ENCODE results near the gene AGBL4. TPM values are rescaled to one million over a fixed set of nuclear protein-coding genes. Genes with fewer than 3 reads are reported as not detected.

Gene AGBL4
- total RNA-seq, 1 donor from 2014 or later: under 0.01 TPM

DNA sequence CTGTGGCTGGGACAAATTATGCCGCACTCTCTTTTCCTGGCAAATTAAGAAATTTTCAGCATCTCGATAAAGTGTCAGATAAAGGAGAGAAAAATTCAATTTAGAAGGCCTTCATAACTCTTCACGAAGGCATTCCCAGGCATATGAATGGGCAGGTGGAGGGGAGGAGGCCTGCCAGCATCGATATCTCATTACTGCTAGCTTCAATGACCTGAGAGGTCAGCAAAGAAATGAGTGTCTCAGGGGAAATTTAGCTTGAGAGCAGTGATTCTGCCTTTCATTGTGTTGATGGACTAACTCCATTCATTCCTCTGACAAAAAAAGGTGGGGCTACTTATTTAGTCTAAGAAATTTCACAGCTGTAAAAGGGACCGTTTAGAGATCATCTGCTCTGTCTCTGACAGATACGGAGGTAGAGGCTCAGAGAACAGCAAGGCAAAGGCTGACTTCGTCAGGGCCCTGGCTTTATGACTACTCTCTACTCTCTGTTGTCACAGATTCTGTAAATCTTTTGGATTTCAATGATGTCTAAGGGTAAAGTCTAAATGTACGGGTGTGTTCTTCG is 1035.0 kb downstream of the AGBL4 start:
- no peak overlapping the region for H3K27ac ChIP-seq (ENCODE audit: low read depth, low read length)
- H3K9me3 ChIP-seq (ENCODE audit: control insufficient read depth in 3 of 3, low read length in 3 of 3): no peaks in the 10 kb centered on the region
- no peak overlapping the region for H3K9ac ChIP-seq (ENCODE audit: low read depth in 1 of 3, low read length in 3 of 3)
- H3K36me3 ChIP-seq (ENCODE audit: control insufficient read depth in 3 of 3, insufficient read depth in 3 of 3, low read length in 3 of 3): no peaks in the 10 kb centered on the region
- no peaks in the 10 kb centered on the region for H3K4me1 ChIP-seq (ENCODE audit: control insufficient read depth in 3 of 3, insufficient read depth in 3 of 3, low read length in 3 of 3)
- H3K4me3 ChIP-seq (ENCODE audit: low read length in 3 of 3): no peak overlapping the region
- H3K27me3 ChIP-seq (ENCODE audit: control insufficient read depth in 3 of 3, insufficient read depth in 3 of 3, low read length in 3 of 3): no peaks in the 10 kb centered on the region

DNA sequence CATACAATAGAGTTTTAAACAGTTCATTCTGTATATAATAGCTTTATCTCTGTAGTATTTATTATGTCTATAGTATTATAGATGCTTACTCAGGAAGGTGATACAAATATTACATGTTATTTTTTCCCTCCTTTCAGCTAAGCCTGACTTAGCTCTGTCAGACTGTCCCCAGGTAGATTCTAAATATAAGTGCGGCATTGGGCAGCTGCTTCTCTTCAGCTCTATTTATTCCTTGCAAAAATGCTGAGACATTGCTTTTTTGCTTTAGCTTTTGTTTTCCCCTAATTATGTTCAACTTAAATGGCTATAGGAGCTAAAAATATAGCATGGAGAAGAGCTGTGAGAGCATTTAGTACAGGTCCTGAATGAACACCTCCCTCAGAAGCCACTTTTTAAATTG is 1043.8 kb downstream of the AGBL4 start:
- Histone ChIP-seq H3K4me3 (ENCODE audit: low read length in 3 of 3) (no peak overlapping the region), H3K27ac (ENCODE audit: low read depth, low read length) (no peak overlapping the region), H3K4me1 (ENCODE audit: control insufficient read depth in 3 of 3, insufficient read depth in 3 of 3, low read length in 3 of 3) (no peaks in the 10 kb centered on the region), H3K27me3 (ENCODE audit: control insufficient read depth in 3 of 3, insufficient read depth in 3 of 3, low read length in 3 of 3) (no peaks in the 10 kb centered on the region), H3K9ac (ENCODE audit: low read depth in 1 of 3, low read length in 3 of 3) (no peak overlapping the region), H3K36me3 (ENCODE audit: control insufficient read depth in 3 of 3, insufficient read depth in 3 of 3, low read length in 3 of 3) (no peaks in the 10 kb centered on the region), H3K9me3 (ENCODE audit: control insufficient read depth in 3 of 3, low read length in 3 of 3) (no peaks in the 10 kb centered on the region)

DNA sequence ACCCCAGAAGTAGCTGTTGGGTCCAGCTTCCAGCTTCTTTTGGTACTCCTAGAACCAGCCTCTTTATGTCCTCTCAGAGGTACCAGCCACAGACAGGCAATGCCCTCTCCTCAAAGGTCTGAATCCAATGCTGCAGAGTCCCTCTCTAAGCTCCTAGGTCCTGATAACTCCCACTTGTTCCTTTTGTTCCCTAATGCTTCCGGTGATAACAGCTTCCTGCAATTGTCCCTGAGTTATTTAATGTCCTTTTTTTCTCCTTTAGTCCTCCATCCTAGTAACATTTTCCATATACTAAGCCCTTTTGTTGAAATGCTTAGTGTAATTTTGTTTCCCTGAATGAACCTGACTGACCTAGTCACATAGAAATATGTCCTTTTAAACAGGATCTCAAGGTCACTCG is 1045.3 kb downstream of the AGBL4 start:
- Histone ChIP-seq H3K4me3 (ENCODE audit: low read length in 3 of 3) (no peak overlapping the region), H3K4me1 (ENCODE audit: control insufficient read depth in 3 of 3, insufficient read depth in 3 of 3, low read length in 3 of 3) (no peaks in the 10 kb centered on the region), H3K27me3 (ENCODE audit: control insufficient read depth in 3 of 3, insufficient read depth in 3 of 3, low read length in 3 of 3) (no peaks in the 10 kb centered on the region), H3K9me3 (ENCODE audit: control insufficient read depth in 3 of 3, low read length in 3 of 3) (no peaks in the 10 kb centered on the region), H3K36me3 (ENCODE audit: control insufficient read depth in 3 of 3, insufficient read depth in 3 of 3, low read length in 3 of 3) (no peaks in the 10 kb centered on the region), H3K27ac (ENCODE audit: low read depth, low read length) (no peak overlapping the region), H3K9ac (ENCODE audit: low read depth in 1 of 3, low read length in 3 of 3) (no peak overlapping the region)

DNA sequence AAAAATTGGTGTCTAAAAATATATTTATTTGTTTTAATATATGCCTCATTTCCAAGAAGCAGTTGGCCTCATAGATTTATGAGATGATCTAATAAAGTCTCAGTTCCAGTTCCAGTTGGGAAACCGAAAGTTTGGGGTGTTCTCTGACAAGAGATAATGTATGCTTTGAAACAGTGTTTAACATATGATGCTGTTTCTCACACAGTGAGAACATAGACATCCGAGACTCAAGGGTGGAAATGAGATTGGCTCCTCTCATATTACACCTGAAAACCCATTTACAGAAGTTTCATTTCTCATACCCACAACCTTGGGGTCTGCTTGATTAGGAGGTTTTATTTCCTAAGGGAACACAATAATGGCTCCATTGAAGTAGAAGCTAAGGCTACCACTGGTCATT is 1046.5 kb downstream of the AGBL4 start:
- Histone ChIP-seq H3K9ac (ENCODE audit: low read depth in 1 of 3, low read length in 3 of 3) (no peak overlapping the region), H3K27me3 (ENCODE audit: control insufficient read depth in 3 of 3, insufficient read depth in 3 of 3, low read length in 3 of 3) (no peaks in the 10 kb centered on the region), H3K9me3 (ENCODE audit: control insufficient read depth in 3 of 3, low read length in 3 of 3) (no peaks in the 10 kb centered on the region), H3K27ac (ENCODE audit: low read depth, low read length) (no peak overlapping the region), H3K4me1 (ENCODE audit: control insufficient read depth in 3 of 3, insufficient read depth in 3 of 3, low read length in 3 of 3) (no peaks in the 10 kb centered on the region), H3K36me3 (ENCODE audit: control insufficient read depth in 3 of 3, insufficient read depth in 3 of 3, low read length in 3 of 3) (no peaks in the 10 kb centered on the region), H3K4me3 (ENCODE audit: low read length in 3 of 3) (no peak overlapping the region)

DNA sequence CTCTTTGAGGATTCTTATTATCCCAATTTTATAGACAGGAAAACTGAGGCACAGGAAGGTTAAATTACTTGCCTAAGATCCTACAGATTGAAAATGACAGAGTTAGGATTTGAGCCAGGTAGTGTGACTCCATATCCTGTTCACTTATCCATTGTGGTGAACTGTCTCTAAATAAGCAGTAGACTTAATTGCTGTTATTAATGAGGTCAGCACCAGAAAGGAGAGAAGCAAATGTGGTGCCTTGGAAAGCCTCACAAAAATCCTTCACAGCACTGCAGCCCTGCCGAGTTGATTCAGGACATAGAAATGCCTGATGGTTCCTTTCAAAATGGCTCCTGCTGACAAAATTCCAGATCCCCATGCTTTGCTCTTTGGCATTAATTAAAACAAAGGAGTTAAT is 1053.8 kb downstream of the AGBL4 start:
- Histone ChIP-seq H3K9me3 (ENCODE audit: control insufficient read depth in 3 of 3, low read length in 3 of 3) (no peaks in the 10 kb centered on the region), H3K36me3 (ENCODE audit: control insufficient read depth in 3 of 3, insufficient read depth in 3 of 3, low read length in 3 of 3) (no peaks in the 10 kb centered on the region), H3K4me3 (ENCODE audit: low read length in 3 of 3) (no peak overlapping the region), H3K9ac (ENCODE audit: low read depth in 1 of 3, low read length in 3 of 3) (no peak overlapping the region), H3K4me1 (ENCODE audit: control insufficient read depth in 3 of 3, insufficient read depth in 3 of 3, low read length in 3 of 3) (no peaks in the 10 kb centered on the region), H3K27me3 (ENCODE audit: control insufficient read depth in 3 of 3, insufficient read depth in 3 of 3, low read length in 3 of 3) (no peaks in the 10 kb centered on the region), H3K27ac (ENCODE audit: low read depth, low read length) (no peak overlapping the region)

DNA sequence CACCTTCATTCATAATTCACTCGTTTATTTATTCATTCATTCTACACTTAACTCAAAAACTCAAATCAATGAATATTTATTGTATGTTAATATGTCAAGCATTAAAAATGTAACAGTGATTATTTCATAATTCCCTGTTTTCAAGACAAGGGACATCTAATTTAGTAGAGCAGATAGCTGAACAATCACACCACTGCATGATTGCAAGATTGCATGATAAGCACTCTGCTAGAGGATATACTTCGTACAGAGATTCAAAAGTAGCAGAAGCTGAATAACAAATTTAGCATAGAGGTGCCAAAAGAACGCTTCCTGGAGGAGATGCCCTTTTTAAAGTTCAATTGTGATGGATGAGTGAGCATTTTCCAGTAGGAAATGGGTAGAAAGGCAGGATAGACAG is 1056.4 kb downstream of the AGBL4 start:
- no peaks in the 10 kb centered on the region for H3K4me1 ChIP-seq (ENCODE audit: control insufficient read depth in 3 of 3, insufficient read depth in 3 of 3, low read length in 3 of 3)
- no peak overlapping the region for H3K4me3 ChIP-seq (ENCODE audit: low read length in 3 of 3)
- H3K36me3 ChIP-seq (ENCODE audit: control insufficient read depth in 3 of 3, insufficient read depth in 3 of 3, low read length in 3 of 3): no peaks in the 10 kb centered on the region
- H3K27me3 ChIP-seq (ENCODE audit: control insufficient read depth in 3 of 3, insufficient read depth in 3 of 3, low read length in 3 of 3): no peaks in the 10 kb centered on the region
- H3K9ac ChIP-seq (ENCODE audit: low read depth in 1 of 3, low read length in 3 of 3): no peak overlapping the region
- no peaks in the 10 kb centered on the region for H3K9me3 ChIP-seq (ENCODE audit: control insufficient read depth in 3 of 3, low read length in 3 of 3)
- no peak overlapping the region for H3K27ac ChIP-seq (ENCODE audit: low read depth, low read length)

DNA sequence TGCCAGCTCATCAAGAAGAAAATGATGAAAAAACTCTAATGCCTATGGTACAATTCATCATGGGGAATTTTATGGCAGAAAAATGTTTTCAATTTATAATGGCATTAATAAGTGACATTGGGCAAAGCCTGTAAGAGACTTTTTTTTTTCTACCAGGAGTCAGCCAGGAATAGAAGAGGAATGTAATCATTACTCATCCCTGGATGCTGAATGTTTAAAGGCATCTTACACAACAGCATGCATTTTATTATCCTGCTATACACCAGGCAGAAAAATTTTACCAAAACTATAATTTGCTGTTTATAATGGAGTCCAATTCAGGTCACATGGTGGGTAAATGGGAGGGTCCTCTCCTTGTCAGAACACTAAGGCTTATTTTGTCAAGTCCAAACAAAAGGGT is 1057.2 kb downstream of the AGBL4 start:
- no peak overlapping the region for H3K9ac ChIP-seq (ENCODE audit: low read depth in 1 of 3, low read length in 3 of 3)
- no peaks in the 10 kb centered on the region for H3K36me3 ChIP-seq (ENCODE audit: control insufficient read depth in 3 of 3, insufficient read depth in 3 of 3, low read length in 3 of 3)
- no peak overlapping the region for H3K4me3 ChIP-seq (ENCODE audit: low read length in 3 of 3)
- no peaks in the 10 kb centered on the region for H3K9me3 ChIP-seq (ENCODE audit: control insufficient read depth in 3 of 3, low read length in 3 of 3)
- no peaks in the 10 kb centered on the region for H3K4me1 ChIP-seq (ENCODE audit: control insufficient read depth in 3 of 3, insufficient read depth in 3 of 3, low read length in 3 of 3)
- no peak overlapping the region for H3K27ac ChIP-seq (ENCODE audit: low read depth, low read length)
- H3K27me3 ChIP-seq (ENCODE audit: control insufficient read depth in 3 of 3, insufficient read depth in 3 of 3, low read length in 3 of 3): no peaks in the 10 kb centered on the region

DNA sequence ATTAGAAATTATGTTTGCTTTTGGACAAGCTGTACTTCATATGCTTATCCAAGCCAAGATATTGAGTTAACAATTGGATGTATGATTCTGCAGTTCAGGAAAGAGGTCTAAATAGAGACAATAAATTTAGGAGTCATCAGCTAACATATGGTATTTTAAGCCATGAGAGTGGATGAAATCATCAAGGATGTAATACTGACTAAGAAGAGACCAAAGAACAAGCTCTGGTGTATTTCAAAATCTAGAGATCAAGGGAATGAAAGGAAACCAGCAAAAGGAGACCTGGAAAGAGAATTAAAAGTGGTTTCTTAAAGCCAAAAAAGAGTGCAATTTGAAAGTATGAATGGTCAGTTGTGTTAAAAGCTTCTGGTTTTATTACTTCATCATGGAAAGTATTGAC is 1063.4 kb downstream of the AGBL4 start:
- Histone ChIP-seq H3K4me3 (ENCODE audit: low read length in 3 of 3) (no peak overlapping the region), H3K9me3 (ENCODE audit: control insufficient read depth in 3 of 3, low read length in 3 of 3) (no peaks in the 10 kb centered on the region), H3K27me3 (ENCODE audit: control insufficient read depth in 3 of 3, insufficient read depth in 3 of 3, low read length in 3 of 3) (no peaks in the 10 kb centered on the region), H3K36me3 (ENCODE audit: control insufficient read depth in 3 of 3, insufficient read depth in 3 of 3, low read length in 3 of 3) (no peaks in the 10 kb centered on the region), H3K9ac (ENCODE audit: low read depth in 1 of 3, low read length in 3 of 3) (no peak overlapping the region), H3K27ac (ENCODE audit: low read depth, low read length) (no peak overlapping the region), H3K4me1 (ENCODE audit: control insufficient read depth in 3 of 3, insufficient read depth in 3 of 3, low read length in 3 of 3) (no peaks in the 10 kb centered on the region)

DNA sequence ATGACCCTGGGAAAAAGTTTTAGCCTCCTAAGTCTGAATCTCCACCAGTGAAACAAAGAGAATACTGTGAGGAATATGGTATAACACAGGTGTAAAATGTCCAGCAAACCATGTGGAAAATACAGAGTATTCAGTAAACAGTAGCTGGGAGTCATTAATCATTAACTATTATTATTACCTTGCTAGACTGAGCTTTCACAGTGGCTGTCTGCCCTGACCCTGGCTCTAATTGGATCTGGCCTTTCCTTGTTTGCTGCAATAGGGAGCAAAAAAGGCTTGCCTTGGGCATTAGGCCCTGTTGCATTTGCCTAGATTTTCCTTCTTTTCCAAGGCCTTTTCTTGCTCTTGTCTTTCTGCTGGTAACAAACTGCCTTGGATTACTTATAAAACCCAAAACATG is 1068.0 kb downstream of the AGBL4 start:
- no peak overlapping the region for H3K4me3 ChIP-seq (ENCODE audit: low read length in 3 of 3)
- no peaks in the 10 kb centered on the region for H3K36me3 ChIP-seq (ENCODE audit: control insufficient read depth in 3 of 3, insufficient read depth in 3 of 3, low read length in 3 of 3)
- H3K4me1 ChIP-seq (ENCODE audit: control insufficient read depth in 3 of 3, insufficient read depth in 3 of 3, low read length in 3 of 3): no peaks in the 10 kb centered on the region
- no peaks in the 10 kb centered on the region for H3K9me3 ChIP-seq (ENCODE audit: control insufficient read depth in 3 of 3, low read length in 3 of 3)
- no peaks in the 10 kb centered on the region for H3K27me3 ChIP-seq (ENCODE audit: control insufficient read depth in 3 of 3, insufficient read depth in 3 of 3, low read length in 3 of 3)
- no peak overlapping the region for H3K27ac ChIP-seq (ENCODE audit: low read depth, low read length)
- H3K9ac ChIP-seq (ENCODE audit: low read depth in 1 of 3, low read length in 3 of 3): no peak overlapping the region

DNA sequence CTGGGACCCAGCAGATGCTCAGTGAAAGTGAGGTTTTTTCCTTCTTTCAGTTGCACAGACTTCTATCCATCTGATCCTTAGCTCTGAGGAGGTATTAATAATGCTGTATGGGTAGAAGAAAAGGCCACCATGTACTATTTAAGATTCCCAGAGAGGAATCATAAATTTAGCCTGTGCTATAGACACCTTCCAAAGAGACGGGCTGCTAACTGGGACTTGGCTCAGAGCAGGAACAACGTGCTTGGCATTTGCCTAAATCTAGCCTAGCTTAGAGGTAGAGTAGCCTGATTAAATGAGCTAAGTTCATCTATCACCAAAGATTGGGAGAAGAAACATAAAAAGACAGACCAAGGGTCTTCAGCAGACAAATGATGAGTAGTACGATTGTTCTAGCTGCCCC is 1070.1 kb downstream of the AGBL4 start:
- no peak overlapping the region for H3K9ac ChIP-seq (ENCODE audit: low read depth in 1 of 3, low read length in 3 of 3)
- H3K9me3 ChIP-seq (ENCODE audit: control insufficient read depth in 3 of 3, low read length in 3 of 3): no peaks in the 10 kb centered on the region
- H3K27me3 ChIP-seq (ENCODE audit: control insufficient read depth in 3 of 3, insufficient read depth in 3 of 3, low read length in 3 of 3): no peaks in the 10 kb centered on the region
- H3K4me3 ChIP-seq (ENCODE audit: low read length in 3 of 3): no peak overlapping the region
- H3K36me3 ChIP-seq (ENCODE audit: control insufficient read depth in 3 of 3, insufficient read depth in 3 of 3, low read length in 3 of 3): no peaks in the 10 kb centered on the region
- H3K4me1 ChIP-seq (ENCODE audit: control insufficient read depth in 3 of 3, insufficient read depth in 3 of 3, low read length in 3 of 3): no peaks in the 10 kb centered on the region
- no peak overlapping the region for H3K27ac ChIP-seq (ENCODE audit: low read depth, low read length)

DNA sequence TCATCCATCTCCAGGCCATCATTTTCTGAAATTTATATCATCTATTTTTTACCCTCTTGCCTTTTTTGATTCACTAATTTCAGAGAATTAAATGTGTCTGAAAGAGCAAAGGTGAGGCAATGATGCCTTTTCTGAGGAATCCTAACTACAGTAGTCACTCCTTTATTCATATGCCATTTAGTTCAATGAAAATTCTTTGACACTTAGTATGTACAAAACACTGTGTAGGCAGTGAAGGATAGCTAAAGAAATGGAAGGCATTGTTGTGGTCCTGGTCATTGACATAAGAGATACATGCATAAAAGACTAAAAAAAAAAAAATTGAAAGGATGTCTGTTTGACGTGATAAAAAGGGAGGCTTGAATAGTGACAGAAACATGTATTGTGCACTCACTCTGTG is 1075.2 kb downstream of the AGBL4 start:
- Histone ChIP-seq H3K27ac (ENCODE audit: low read depth, low read length) (no peak overlapping the region), H3K36me3 (ENCODE audit: control insufficient read depth in 3 of 3, insufficient read depth in 3 of 3, low read length in 3 of 3) (no peaks in the 10 kb centered on the region), H3K9ac (ENCODE audit: low read depth in 1 of 3, low read length in 3 of 3) (no peak overlapping the region), H3K27me3 (ENCODE audit: control insufficient read depth in 3 of 3, insufficient read depth in 3 of 3, low read length in 3 of 3) (peaks cover 0 to 4% (median 0%) of the 10 kb centered on the region in 3 donors), H3K4me3 (ENCODE audit: low read length in 3 of 3) (no peak overlapping the region), H3K4me1 (ENCODE audit: control insufficient read depth in 3 of 3, insufficient read depth in 3 of 3, low read length in 3 of 3) (no peaks in the 10 kb centered on the region), H3K9me3 (ENCODE audit: control insufficient read depth in 3 of 3, low read length in 3 of 3) (no peaks in the 10 kb centered on the region)

Measured in skeletal muscle tissue (tissue), 4 donors.